CD4-positive, alpha-beta T cell treated with Interleukin-4 for 4 hours (primary cell): ENCODE measurements around the gene TECTB.

Source experiments
- DNase-seq: peaks from one replicate; pipeline ENCODE4 v3.0.0-alpha.2; 2020

The TECTB gene

GRCh38 chr10:112349521-112350085 is 66.4 kb downstream of the TECTB start:
- DNase-seq = no peak

DNA sequence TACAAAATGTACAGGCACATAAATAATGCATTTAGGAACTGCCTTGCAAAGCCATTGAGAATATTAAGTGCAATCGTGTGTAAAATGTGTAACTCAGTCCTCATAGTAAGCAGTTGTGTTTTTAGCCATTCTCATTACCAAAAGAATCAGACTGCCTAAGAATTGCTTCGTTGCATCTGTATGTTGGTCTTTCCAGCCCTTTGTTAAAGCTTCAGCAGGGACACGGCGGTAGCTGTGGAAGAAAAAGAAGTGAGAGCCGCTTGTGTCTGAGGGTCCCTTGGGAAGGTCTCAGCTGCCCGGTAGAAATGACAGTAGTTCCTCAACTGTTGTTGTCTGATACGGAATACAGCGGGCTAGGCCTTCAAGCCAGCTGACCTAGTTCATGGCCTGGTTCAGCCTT is 67.9 kb downstream of the TECTB start:
- no peak for DNase-seq

GRCh38 chr10:112352044-112352443 is 68.8 kb downstream of the TECTB start:
- DNase-seq = no peak

DNA sequence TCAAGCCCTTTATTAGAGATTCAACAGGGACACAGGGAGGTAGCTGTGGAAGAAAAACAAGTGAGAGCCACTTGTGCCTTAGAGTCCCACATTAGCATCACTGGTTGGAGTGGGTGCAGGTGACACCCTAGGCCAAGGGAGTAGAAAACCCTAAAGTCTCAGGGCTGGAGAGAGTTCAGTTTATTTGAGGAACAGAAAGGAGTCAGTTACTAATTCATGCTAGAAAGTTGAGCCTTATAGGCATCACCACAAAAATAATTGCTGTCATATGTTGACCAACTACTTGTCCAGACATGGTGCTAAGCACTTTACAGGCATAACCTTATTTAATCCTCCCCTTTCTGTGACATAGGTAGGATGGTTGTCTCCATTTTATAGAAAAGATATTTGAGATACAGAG is 69.8 kb downstream of the TECTB start:
- no peak for DNase-seq
